Gastrocnemius medialis (tissue), 4 donors: ENCODE data around the gene WDR31.

ENCODE experiments used
- CTCF ChIP-seq, 5 experiments: fragments of 450-650 bp in 3 of 5; fragments of 200-600 bp in 2 of 5; sonication (generic) in 2 of 5; IDR thresholded peaks in 4 of 5; conservative IDR thresholded peaks in 1 of 5; 1 replicate in 4 of 5; 2 replicates in 1 of 5; pipeline ENCODE4 v1.5.1; 2016 to 2019; ENCODE audit warnings: antibody characterized with exemption in 5 of 5, mild to moderate bottlenecking in 3 of 5, moderate library complexity in 3 of 5
- POLR2A ChIP-seq, 2 donors: fragments of 450-650 bp; IDR thresholded peaks; one replicate each; pipeline ENCODE4 v1.6.1; 2017; ENCODE audit warnings: antibody characterized with exemption in 2 of 2, mild to moderate bottlenecking in 2 of 2, moderate library complexity in 2 of 2

GRCh38 chr9:113352006-113352405 is 11.9 kb upstream of the WDR31 start:
- no peak for TF ChIP-seq CTCF (IDR thresholded peaks at IDR 0.05 in 4 of 5, conservative IDR thresholded peaks at IDR 0.05 in 1 of 5)
- TF ChIP-seq POLR2A (IDR thresholded peaks at IDR 0.05): no peak
